Osteoblast (primary cell): ENCODE measurements around the gene PIGQ. TPM values are rescaled to one million over a fixed set of nuclear protein-coding genes. Genes with fewer than 3 reads are reported as not detected.

Experiments used
- DNase-seq: peaks from one replicate; pipeline ENCODE4 v3.0.0; 2011; ENCODE audit warnings: low spot score, mixed read lengths; ENCODE audit not compliant: insufficient read length; ENCODE audit errors: missing footprints
- H2AFZ ChIP-seq: 2 replicates; pipeline ENCODE4 v1.6.0; 2011; ENCODE audit warnings: mild to moderate bottlenecking, low read length
- H3K27ac ChIP-seq: 2 replicates; pipeline ENCODE4 v1.5.1; 2011; ENCODE audit warnings: mild to moderate bottlenecking, low read depth, low read length, moderate library complexity
- H3K27me3 ChIP-seq: 2 replicates; pipeline ENCODE4 v1.6.0; 2012; ENCODE audit warnings: mild to moderate bottlenecking, control low read depth, inconsistent platforms, low read length, moderate library complexity; ENCODE audit not compliant: insufficient read depth
- H3K36me3 ChIP-seq: 2 replicates; pipeline ENCODE4 v1.5.1; 2011; ENCODE audit warnings: mild to moderate bottlenecking, low read length, control low read depth, moderate library complexity; ENCODE audit not compliant: insufficient read depth
- H3K4me1 ChIP-seq: 2 replicates; pipeline ENCODE4 v1.5.1; 2011; ENCODE audit warnings: mild to moderate bottlenecking, low read length, control low read depth, moderate library complexity; ENCODE audit not compliant: insufficient read depth
- H3K4me2 ChIP-seq: 2 replicates; pipeline ENCODE4 v1.6.0; 2011; ENCODE audit warnings: mild to moderate bottlenecking, low read length; ENCODE audit not compliant: insufficient read depth
- H3K4me3 ChIP-seq: fragments of 200-600 bp; sonication (generic); 3 replicates; pipeline ENCODE4 v1.5.1; 2012; ENCODE audit warnings: mild to moderate bottlenecking, low read length, inconsistent platforms; ENCODE audit not compliant: insufficient read depth
- H3K79me2 ChIP-seq: 2 replicates; pipeline ENCODE4 v1.6.0; 2012; ENCODE audit warnings: mild to moderate bottlenecking, low read length, control low read depth, inconsistent platforms; ENCODE audit not compliant: insufficient read depth
- H3K9me3 ChIP-seq: 2 replicates; pipeline ENCODE4 v1.5.1; 2011; ENCODE audit warnings: low read depth, low read length, control low read depth
- H4K20me1 ChIP-seq: 2 replicates; pipeline ENCODE4 v1.6.0; 2012; ENCODE audit warnings: mild to moderate bottlenecking, low read length, control low read depth; ENCODE audit not compliant: insufficient read depth
- total RNA-seq: library from RNA; depleted of rRNA; stranded (reverse); fragments of >200 nt; gene quantifications from 2 replicates; pipeline ENCODE4 v1.2.3, GENCODE V29; 2012
- TF ChIP-seq, protein P1 (sequence below): IDR thresholded peaks from 2 replicates; pipeline ENCODE4 v1.5.1; 2011; ENCODE audit warnings: mild to moderate bottlenecking, low read depth, low read length, moderate library complexity; ENCODE audit errors: extremely low read depth

The PIGQ gene
- total RNA-seq, 1 donor, result 29.0 TPM

DNA sequence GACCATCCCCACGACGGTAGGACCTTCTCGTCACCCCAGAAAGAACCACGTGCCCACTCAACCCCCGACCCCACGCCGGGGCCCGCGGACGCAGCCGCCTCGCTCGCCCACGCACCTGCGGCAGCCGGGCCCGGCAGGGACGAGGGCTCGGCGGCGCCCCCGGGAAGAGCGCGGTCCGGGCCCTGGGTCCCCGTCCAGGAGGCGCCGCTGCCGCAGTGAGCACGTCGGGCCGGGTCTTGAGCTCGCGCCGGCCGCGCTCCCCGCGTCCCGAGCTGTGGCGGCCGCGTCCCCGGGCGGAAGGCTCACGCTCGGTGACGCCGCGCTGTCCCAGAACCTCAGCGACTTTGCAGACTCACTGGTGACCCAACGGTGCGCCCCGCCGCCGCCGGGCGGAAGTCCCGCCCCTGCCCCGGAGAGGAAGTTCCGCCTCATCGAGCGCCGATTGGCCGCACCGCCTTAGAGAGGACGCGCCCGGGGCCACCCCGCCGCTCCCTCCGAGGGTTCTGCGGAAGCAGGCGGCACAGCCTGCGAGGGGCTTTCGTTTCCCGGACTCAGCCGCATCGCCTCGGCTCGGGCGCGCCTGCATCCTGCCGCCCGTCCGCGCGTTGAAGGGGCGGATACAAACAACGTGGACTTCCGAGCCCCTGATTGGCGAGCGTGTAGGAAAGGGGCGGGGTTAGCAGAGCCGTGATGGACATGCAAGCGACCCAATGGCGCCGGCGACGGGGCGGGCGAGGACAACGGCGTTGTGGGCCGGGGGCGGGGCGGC, 19.3 kb downstream of the PIGQ start:
- Histone ChIP-seq H2AFZ (peak overlapping the region; percentile 79), H3K9me3 (no peaks in the 10 kb centered on the region), H4K20me1 (peaks cover 42% of the 10 kb centered on the region), H3K27me3 (no peaks in the 10 kb centered on the region), H3K79me2 (peaks cover 55% of the 10 kb centered on the region), H3K4me1 (peaks cover 37% of the 10 kb centered on the region), H3K27ac (peak overlapping the region; percentile 88), H3K4me3 (peak overlapping the region; percentile 97), H3K4me2 (peak overlapping the region; percentile 90), H3K36me3 (no peaks in the 10 kb centered on the region)
- peak; percentile 100 for DNase-seq
- TF ChIP-seq, protein P1, sequence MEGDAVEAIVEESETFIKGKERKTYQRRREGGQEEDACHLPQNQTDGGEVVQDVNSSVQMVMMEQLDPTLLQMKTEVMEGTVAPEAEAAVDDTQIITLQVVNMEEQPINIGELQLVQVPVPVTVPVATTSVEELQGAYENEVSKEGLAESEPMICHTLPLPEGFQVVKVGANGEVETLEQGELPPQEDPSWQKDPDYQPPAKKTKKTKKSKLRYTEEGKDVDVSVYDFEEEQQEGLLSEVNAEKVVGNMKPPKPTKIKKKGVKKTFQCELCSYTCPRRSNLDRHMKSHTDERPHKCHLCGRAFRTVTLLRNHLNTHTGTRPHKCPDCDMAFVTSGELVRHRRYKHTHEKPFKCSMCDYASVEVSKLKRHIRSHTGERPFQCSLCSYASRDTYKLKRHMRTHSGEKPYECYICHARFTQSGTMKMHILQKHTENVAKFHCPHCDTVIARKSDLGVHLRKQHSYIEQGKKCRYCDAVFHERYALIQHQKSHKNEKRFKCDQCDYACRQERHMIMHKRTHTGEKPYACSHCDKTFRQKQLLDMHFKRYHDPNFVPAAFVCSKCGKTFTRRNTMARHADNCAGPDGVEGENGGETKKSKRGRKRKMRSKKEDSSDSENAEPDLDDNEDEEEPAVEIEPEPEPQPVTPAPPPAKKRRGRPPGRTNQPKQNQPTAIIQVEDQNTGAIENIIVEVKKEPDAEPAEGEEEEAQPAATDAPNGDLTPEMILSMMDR, result no peak

DNA sequence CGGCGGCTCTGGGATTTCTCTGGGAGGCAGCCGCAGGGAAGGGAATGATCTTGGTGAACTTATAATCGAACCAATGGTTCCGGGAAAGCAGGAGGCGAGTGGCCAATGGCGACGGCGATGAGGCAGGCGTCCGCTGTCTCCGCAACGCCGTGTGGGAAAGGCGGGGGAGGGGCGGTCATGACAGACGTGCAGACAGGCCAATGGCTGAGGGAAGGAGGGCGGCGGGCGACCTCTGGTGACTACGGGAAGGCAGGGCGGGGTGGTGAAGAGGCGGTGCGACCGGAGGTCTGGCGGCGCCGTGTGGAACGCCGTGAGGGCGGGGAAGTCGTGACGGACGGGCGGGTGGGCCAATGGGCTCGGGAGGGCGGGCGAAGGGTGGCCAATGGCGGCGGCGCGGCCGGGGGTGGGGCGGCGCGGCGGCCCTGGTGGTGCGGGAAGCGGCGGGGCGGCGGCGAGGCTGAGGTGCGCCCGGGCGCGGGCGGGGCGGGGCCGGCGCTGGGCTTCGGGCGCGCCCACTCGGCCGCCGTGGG, 20.0 kb downstream of the PIGQ start, which contains the start of gene RAB40C:
TSS of gene RAB40C (plus strand) at position 409 of the 530 bp plus-strand sequence. CDS start 226 bp downstream, outside the sequence.
- TF ChIP-seq, protein P1, result no peak
- peaks cover 46% of the 10 kb centered on the region for H4K20me1 ChIP-seq
- H3K4me3 ChIP-seq, result peak within 1 kb of the TSS; percentile 97
- no peaks in the 10 kb centered on the region for H3K36me3 ChIP-seq
- no peaks in the 10 kb centered on the region for H3K9me3 ChIP-seq
- peak within 1 kb of the TSS; percentile 90 for H3K4me2 ChIP-seq
- peaks cover 37% of the 10 kb centered on the region for H3K4me1 ChIP-seq
- H3K27ac ChIP-seq, result peak within 1 kb of the TSS; percentile 88
- peaks cover 61% of the 10 kb centered on the region for H3K79me2 ChIP-seq
- H2AFZ ChIP-seq, result peak within 1 kb of the TSS; percentile 79
- DNase-seq, result peak; percentile 100
- H3K27me3 ChIP-seq, result no peaks in the 10 kb centered on the region

DNA sequence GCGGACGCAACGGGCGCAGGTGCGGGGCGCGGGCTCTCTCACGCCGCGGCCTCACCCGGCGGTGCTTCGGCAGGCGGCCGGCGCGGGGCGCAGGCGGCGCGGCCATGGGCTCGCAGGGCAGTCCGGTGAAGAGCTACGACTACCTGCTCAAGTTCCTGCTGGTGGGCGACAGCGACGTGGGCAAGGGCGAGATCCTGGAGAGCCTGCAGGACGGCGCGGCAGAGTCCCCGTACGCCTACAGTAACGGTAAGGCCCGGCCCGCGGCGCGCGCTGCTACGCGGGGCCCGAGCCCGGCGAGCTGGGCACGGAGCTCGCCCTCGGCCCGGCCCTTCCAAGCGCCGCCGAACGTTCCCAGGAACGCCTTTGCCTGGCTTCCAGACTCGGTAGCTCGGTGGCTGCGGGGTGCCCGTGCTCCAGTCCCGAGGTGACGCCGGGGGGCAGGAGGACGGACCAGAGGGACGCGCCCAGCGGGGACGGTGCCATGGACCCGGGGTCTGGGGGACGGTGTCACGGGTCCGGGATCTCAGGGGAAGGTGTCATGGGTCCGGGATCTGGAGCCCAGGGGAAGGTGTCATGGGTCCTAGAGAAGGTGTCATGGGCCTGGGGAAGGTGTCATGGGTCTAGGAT, 20.5 kb downstream of the PIGQ start:
- DNase-seq, result peak; percentile 93
- no peaks in the 10 kb centered on the region for H3K36me3 ChIP-seq
- H3K79me2 ChIP-seq, result peaks cover 65% of the 10 kb centered on the region
- no peaks in the 10 kb centered on the region for H3K9me3 ChIP-seq
- peak overlapping the region; percentile 51 for H3K27ac ChIP-seq
- H3K27me3 ChIP-seq, result no peaks in the 10 kb centered on the region
- H2AFZ ChIP-seq, result peak overlapping the region; percentile 59
- peak overlapping the region; percentile 81 for H3K4me2 ChIP-seq
- peaks cover 37% of the 10 kb centered on the region for H3K4me1 ChIP-seq
- H3K4me3 ChIP-seq, result peak overlapping the region; percentile 97
- peaks cover 51% of the 10 kb centered on the region for H4K20me1 ChIP-seq
- TF ChIP-seq, protein P1, result no peak

DNA sequence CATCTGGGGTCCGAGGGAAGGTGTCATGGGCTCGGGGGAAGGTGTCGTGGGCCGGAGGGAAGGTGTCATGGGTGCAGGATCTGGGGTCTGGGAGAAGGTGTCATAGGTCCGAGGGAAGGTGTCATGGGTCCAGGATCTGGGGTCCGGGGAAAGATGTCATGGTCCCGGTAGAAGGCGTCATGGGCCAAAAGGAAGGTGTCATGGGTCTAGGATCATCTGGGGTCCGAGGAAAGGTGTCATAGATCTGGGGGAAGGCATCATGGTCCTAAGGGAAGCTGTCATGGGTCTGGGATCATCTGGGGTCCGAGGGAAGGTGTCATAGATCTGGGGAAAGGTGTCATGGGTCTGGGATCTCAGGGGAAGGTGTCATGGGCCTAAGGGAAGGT, 21.0 kb downstream of the PIGQ start:
- Histone ChIP-seq H3K27me3 (no peaks in the 10 kb centered on the region), H3K27ac (peak overlapping the region; percentile 51), H2AFZ (no peak overlapping the region), H3K4me1 (peaks cover 33% of the 10 kb centered on the region), H4K20me1 (peaks cover 53% of the 10 kb centered on the region), H3K36me3 (no peaks in the 10 kb centered on the region), H3K4me3 (peak overlapping the region; percentile 97), H3K4me2 (peak overlapping the region; percentile 81), H3K79me2 (peaks cover 68% of the 10 kb centered on the region), H3K9me3 (no peaks in the 10 kb centered on the region)
- TF ChIP-seq, protein P1, result no peak
- DNase-seq, result no peak
